Ectodermal cell (in vitro differentiated cells): Measurements from ENCODE around the gene EXOC2.

Source experiments
- H3K27ac ChIP-seq: 2 replicates; pipeline ENCODE4 v1.7.0; 2013; ENCODE audit warnings: mild to moderate bottlenecking, low read depth, low read length; ENCODE audit not compliant: insufficient read depth, poor library complexity, severe bottlenecking
- H3K27me3 ChIP-seq: 2 replicates; pipeline ENCODE4 v1.7.0; 2013; ENCODE audit warnings: mild to moderate bottlenecking, low read length; ENCODE audit not compliant: insufficient read depth, control insufficient read depth, poor library complexity, severe bottlenecking
- H3K36me3 ChIP-seq: one replicate; pipeline ENCODE4 v1.7.0; 2013; ENCODE audit warnings: low read length; ENCODE audit not compliant: control insufficient read depth, insufficient read depth
- H3K4me1 ChIP-seq: one replicate; pipeline ENCODE4 v1.7.0; 2013; ENCODE audit warnings: low read length; ENCODE audit not compliant: control insufficient read depth, insufficient read depth
- H3K4me3 ChIP-seq: 2 replicates; pipeline ENCODE4 v1.7.0; 2013; ENCODE audit warnings: low read depth, low read length, control low read depth; ENCODE audit not compliant: insufficient read depth
- H3K9me3 ChIP-seq: 2 replicates; pipeline ENCODE4 v1.7.0; 2013; ENCODE audit warnings: mild to moderate bottlenecking, low read length, moderate library complexity; ENCODE audit not compliant: control insufficient read depth
- whole genome bisulfite sequencing, 2 experiments: methylation state at CpG; one replicate each; pipeline ENCODE4 v1.1.7; 2013; ENCODE audit warnings: missing lambda C conversion rate in 2 of 2; 5-methylcytosine and 5-hydroxymethylcytosine counted together

The EXOC2 gene

GRCh38 chr6:722077-722524 lies 29.2 kb upstream of the EXOC2 start:
- no peak overlapping the region for H3K27ac ChIP-seq
- H3K4me3 ChIP-seq = no peak overlapping the region
- H3K4me1 ChIP-seq = no peaks in the 10 kb centered on the region
- no peaks in the 10 kb centered on the region for H3K27me3 ChIP-seq
- 12 to 17% methylated on average over 8 to 11 of the region's 11 CpGs for WGBS, 2 experiments
- H3K9me3 ChIP-seq = no peaks in the 10 kb centered on the region
- no peaks in the 10 kb centered on the region for H3K36me3 ChIP-seq

- no peaks in the 10 kb centered on the region for H3K27me3 ChIP-seq
These were observed 25.4 kb upstream of the EXOC2 start for GRCh38 chr6:718345-718744.

GRCh38 chr6:717135-717534 lies 24.2 kb upstream of the EXOC2 start:
- no peaks in the 10 kb centered on the region for H3K9me3 ChIP-seq

More at GRCh38 chr6:718345-718744, 25.4 kb upstream of the EXOC2 start:
- H3K4me1 ChIP-seq = no peaks in the 10 kb centered on the region
- H3K27ac ChIP-seq = no peak overlapping the region
- no peaks in the 10 kb centered on the region for H3K36me3 ChIP-seq
- H3K9me3 ChIP-seq = no peaks in the 10 kb centered on the region
- no peak overlapping the region for H3K4me3 ChIP-seq
- 88 to 90% methylated on average over 7 of the region's 7 CpGs for WGBS, 2 experiments

GRCh38 chr6:715709-716491 lies 23.0 kb upstream of the EXOC2 start:
- H3K27me3 ChIP-seq = peaks cover 10% of the 10 kb centered on the region
- H3K9me3 ChIP-seq = no peaks in the 10 kb centered on the region
- WGBS, 2 experiments = 89 to 91% methylated on average over 12 of the region's 13 CpGs
- no peaks in the 10 kb centered on the region for H3K36me3 ChIP-seq
- H3K4me1 ChIP-seq = no peaks in the 10 kb centered on the region
- H3K27ac ChIP-seq = no peak overlapping the region
- H3K4me3 ChIP-seq = no peak overlapping the region

More at GRCh38 chr6:717135-717534, 24.2 kb upstream of the EXOC2 start:
- 92 to 95% methylated on average over 11 of the region's 11 CpGs for WGBS, 2 experiments
- H3K4me3 ChIP-seq = no peak overlapping the region
- no peaks in the 10 kb centered on the region for H3K36me3 ChIP-seq
- H3K4me1 ChIP-seq = no peaks in the 10 kb centered on the region
- H3K27me3 ChIP-seq = no peaks in the 10 kb centered on the region
- H3K27ac ChIP-seq = no peak overlapping the region

- no peak overlapping the region for H3K4me3 ChIP-seq
- WGBS, 2 experiments = 86 to 90% methylated on average over 4 of the region's 4 CpGs
- H3K36me3 ChIP-seq = no peaks in the 10 kb centered on the region
- H3K27me3 ChIP-seq = peaks cover 24% of the 10 kb centered on the region
- no peaks in the 10 kb centered on the region for H3K4me1 ChIP-seq
- no peak overlapping the region for H3K27ac ChIP-seq
- no peaks in the 10 kb centered on the region for H3K9me3 ChIP-seq
These were observed 21.2 kb upstream of the EXOC2 start for GRCh38 chr6:714100-714499.

GRCh38 chr6:713351-713750 lies 20.4 kb upstream of the EXOC2 start:
- Histone ChIP-seq H3K27ac (no peak overlapping the region), H3K4me1 (no peaks in the 10 kb centered on the region), H3K9me3 (no peaks in the 10 kb centered on the region), H3K36me3 (no peaks in the 10 kb centered on the region), H3K27me3 (peaks cover 24% of the 10 kb centered on the region), H3K4me3 (no peak overlapping the region)
- WGBS, 2 experiments = 95 to 96% methylated on average over 5 of the region's 5 CpGs

GRCh38 chr6:712805-713204 lies 19.9 kb upstream of the EXOC2 start:
- no peak overlapping the region for H3K4me3 ChIP-seq
- H3K27me3 ChIP-seq = peaks cover 24% of the 10 kb centered on the region
- no peaks in the 10 kb centered on the region for H3K9me3 ChIP-seq
- no peak overlapping the region for H3K27ac ChIP-seq
- no peaks in the 10 kb centered on the region for H3K36me3 ChIP-seq
- H3K4me1 ChIP-seq = peaks cover 4% of the 10 kb centered on the region
- WGBS, 2 experiments = 92 to 94% methylated on average over 8 of the region's 8 CpGs

- Histone ChIP-seq H3K9me3 (no peaks in the 10 kb centered on the region), H3K27me3 (peaks cover 24% of the 10 kb centered on the region), H3K4me1 (peaks cover 4% of the 10 kb centered on the region), H3K4me3 (no peak overlapping the region), H3K36me3 (no peaks in the 10 kb centered on the region), H3K27ac (no peak overlapping the region)
These were observed 19.0 kb upstream of the EXOC2 start for GRCh38 chr6:711925-712324.

GRCh38 chr6:710601-711571 lies 17.9 kb upstream of the EXOC2 start:
- WGBS, 2 experiments = 4 to 5% methylated on average over 55 of the region's 55 CpGs
- Histone ChIP-seq H3K27me3 (peaks cover 24% of the 10 kb centered on the region), H3K4me3 (peak overlapping the region; percentile 28), H3K4me1 (peaks cover 4% of the 10 kb centered on the region), H3K27ac (no peak overlapping the region), H3K36me3 (no peaks in the 10 kb centered on the region), H3K9me3 (no peaks in the 10 kb centered on the region)

GRCh38 chr6:709471-710056 lies 16.6 kb upstream of the EXOC2 start:
- Histone ChIP-seq H3K27me3 (peaks cover 24% of the 10 kb centered on the region), H3K4me3 (no peak overlapping the region), H3K4me1 (peaks cover 4% of the 10 kb centered on the region), H3K27ac (no peak overlapping the region), H3K9me3 (no peaks in the 10 kb centered on the region), H3K36me3 (no peaks in the 10 kb centered on the region)
- WGBS, 2 experiments = 96 to 100% methylated on average over 2 to 3 of the region's 3 CpGs
